Gastrocnemius medialis (tissue), 4 donors: Measurements from ENCODE around the gene CWC22.

ENCODE experiments used
- POLR2A ChIP-seq, 2 donors: fragments of 450-650 bp; IDR thresholded peaks; one replicate each; pipeline ENCODE4 v1.6.1; 2017; ENCODE audit warnings: antibody characterized with exemption in 2 of 2, mild to moderate bottlenecking in 2 of 2, moderate library complexity in 2 of 2
- TF ChIP-seq, protein P1 (sequence below), 5 experiments: fragments of 450-650 bp in 3 of 5; fragments of 200-600 bp in 2 of 5; sonication (generic) in 2 of 5; IDR thresholded peaks in 4 of 5; conservative IDR thresholded peaks in 1 of 5; 1 replicate in 4 of 5; 2 replicates in 1 of 5; pipeline ENCODE4 v1.5.1; 2016 to 2019; ENCODE audit warnings: antibody characterized with exemption in 5 of 5, mild to moderate bottlenecking in 3 of 5, moderate library complexity in 3 of 5

DNA sequence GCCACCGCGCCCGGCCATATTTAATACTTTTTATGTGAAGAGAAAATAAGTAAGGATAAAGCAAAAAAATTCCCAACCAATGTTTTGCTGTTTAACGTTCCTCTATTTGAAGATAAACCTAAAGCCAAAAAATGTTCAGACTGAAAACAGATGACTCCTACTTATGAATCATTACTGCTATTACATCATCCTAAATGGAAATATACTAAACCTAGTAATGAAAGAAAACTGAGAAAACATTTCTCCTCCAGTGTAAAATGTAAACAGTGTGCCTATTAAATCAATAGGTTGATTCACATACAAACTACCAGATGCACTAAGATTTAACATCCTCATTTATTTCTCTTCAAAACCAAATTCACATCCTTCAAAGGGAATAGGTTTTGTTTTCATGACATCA, 43.5 kb downstream of the CWC22 start:
- TF ChIP-seq, protein P1, sequence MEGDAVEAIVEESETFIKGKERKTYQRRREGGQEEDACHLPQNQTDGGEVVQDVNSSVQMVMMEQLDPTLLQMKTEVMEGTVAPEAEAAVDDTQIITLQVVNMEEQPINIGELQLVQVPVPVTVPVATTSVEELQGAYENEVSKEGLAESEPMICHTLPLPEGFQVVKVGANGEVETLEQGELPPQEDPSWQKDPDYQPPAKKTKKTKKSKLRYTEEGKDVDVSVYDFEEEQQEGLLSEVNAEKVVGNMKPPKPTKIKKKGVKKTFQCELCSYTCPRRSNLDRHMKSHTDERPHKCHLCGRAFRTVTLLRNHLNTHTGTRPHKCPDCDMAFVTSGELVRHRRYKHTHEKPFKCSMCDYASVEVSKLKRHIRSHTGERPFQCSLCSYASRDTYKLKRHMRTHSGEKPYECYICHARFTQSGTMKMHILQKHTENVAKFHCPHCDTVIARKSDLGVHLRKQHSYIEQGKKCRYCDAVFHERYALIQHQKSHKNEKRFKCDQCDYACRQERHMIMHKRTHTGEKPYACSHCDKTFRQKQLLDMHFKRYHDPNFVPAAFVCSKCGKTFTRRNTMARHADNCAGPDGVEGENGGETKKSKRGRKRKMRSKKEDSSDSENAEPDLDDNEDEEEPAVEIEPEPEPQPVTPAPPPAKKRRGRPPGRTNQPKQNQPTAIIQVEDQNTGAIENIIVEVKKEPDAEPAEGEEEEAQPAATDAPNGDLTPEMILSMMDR (IDR thresholded peaks at IDR 0.05 in 4 of 5, conservative IDR thresholded peaks at IDR 0.05 in 1 of 5), result no peak
- no peak for TF ChIP-seq POLR2A (IDR thresholded peaks at IDR 0.05)
